A673 (cell line): ENCODE measurements around the gene IFNL1. TPM values are rescaled to one million over a fixed set of nuclear protein-coding genes. Genes with fewer than 3 reads are reported as not detected.

Source experiments
- BruUV-seq: library from RNA; stranded (reverse); fragments of 400-500 nt; replicated peaks from 2 replicates; lab custom pipeline; 2021; lab: Mats Ljungman, UMichigan
- CTCF ChIA-PET: fragments of 300-600 bp; sonication (Branson Sonifier 250); formaldehyde crosslinking; loops from one replicate; lab custom pipeline; 2022; ENCODE audit warnings: antibody characterized with exemption; lab: Charles Lee
- POLR2A ChIA-PET: fragments of 300-600 bp; sonication (Branson Sonifier 250); formaldehyde crosslinking; loops from one replicate; lab custom pipeline; 2022; ENCODE audit warnings: antibody characterized with exemption; ENCODE audit not compliant: low non-redundant PET; lab: Charles Lee
- DNase-seq: peaks from one replicate; pipeline ENCODE4 v3.0.0-alpha.2; 2015; ENCODE audit warnings: low spot score
- H3K27ac ChIP-seq: fragments of 200-600 bp; sonication (generic); 2 replicates; pipeline ENCODE4 v1.5.1; 2016; ENCODE audit warnings: mixed run types, low read depth, mild to moderate bottlenecking, mixed read lengths, antibody characterized with exemption, low read length; ENCODE audit not compliant: poor library complexity, severe bottlenecking
- H3K27me3 ChIP-seq: fragments of 200-600 bp; sonication (generic); replicated peaks from 2 replicates; pipeline ENCODE4 v1.6.1; 2017; ENCODE audit warnings: mixed run types, low read depth, mild to moderate bottlenecking, mixed read lengths, antibody characterized with exemption, low read length; ENCODE audit not compliant: insufficient read depth, poor library complexity
- H3K36me3 ChIP-seq: fragments of 200-600 bp; sonication (generic); 2 replicates; pipeline ENCODE4 v1.6.1; 2016; ENCODE audit warnings: mixed run types, mild to moderate bottlenecking, mixed read lengths, antibody characterized with exemption, low read length; ENCODE audit not compliant: insufficient read depth, poor library complexity, severe bottlenecking
- H3K4me1 ChIP-seq: fragments of 200-600 bp; sonication (generic); 2 replicates; pipeline ENCODE4 v1.6.1; 2017; ENCODE audit warnings: mixed run types, mild to moderate bottlenecking, mixed read lengths, antibody characterized with exemption, low read length; ENCODE audit not compliant: insufficient read depth, poor library complexity, severe bottlenecking
- H3K4me3 ChIP-seq: fragments of 200-600 bp; sonication (generic); 2 replicates; pipeline ENCODE4 v1.5.1; 2016; ENCODE audit warnings: low read depth, mixed run types, mild to moderate bottlenecking, mixed read lengths, low read length; ENCODE audit not compliant: poor library complexity, severe bottlenecking
- H3K9me3 ChIP-seq: fragments of 200-600 bp; sonication (generic); 2 replicates; pipeline ENCODE4 v1.6.1; 2016; ENCODE audit warnings: mixed run types, low read depth, mild to moderate bottlenecking, mixed read lengths, antibody characterized with exemption, low read length; ENCODE audit not compliant: poor library complexity, severe bottlenecking
- EZH2 ChIP-seq: fragments of 200-600 bp; sonication (generic); IDR thresholded peaks from 2 replicates; pipeline ENCODE4 v1.6.1; 2017; ENCODE audit warnings: borderline replicate concordance, low read depth, mild to moderate bottlenecking, mixed read lengths, antibody characterized with exemption, low read length; ENCODE audit not compliant: poor library complexity, severe bottlenecking
- intact Hi-C: fragments of 100-400 bp; cut with micrococcal nuclease; formaldehyde crosslinking; loops from one replicate; pipeline ENCODE4 v1.10.0; 2022; ENCODE audit not compliant: unreplicated experiment
- total RNA-seq: library from RNA; stranded (reverse); gene quantifications from 2 replicates; pipeline ENCODE4 v1.2.3, GENCODE V29; 2021
- TF ChIP-seq, protein P1 (sequence below): fragments of 300-800, 200-600 bp; sonication (generic); conservative IDR thresholded peaks from 2 replicates; pipeline ENCODE4 v1.5.1; 2017; ENCODE audit warnings: low read depth, mild to moderate bottlenecking, antibody characterized with exemption, low read length, moderate library complexity, mixed read lengths

The IFNL1 gene
- total RNA-seq, 1 experiment from 2014 or later, result not detected

DNA sequence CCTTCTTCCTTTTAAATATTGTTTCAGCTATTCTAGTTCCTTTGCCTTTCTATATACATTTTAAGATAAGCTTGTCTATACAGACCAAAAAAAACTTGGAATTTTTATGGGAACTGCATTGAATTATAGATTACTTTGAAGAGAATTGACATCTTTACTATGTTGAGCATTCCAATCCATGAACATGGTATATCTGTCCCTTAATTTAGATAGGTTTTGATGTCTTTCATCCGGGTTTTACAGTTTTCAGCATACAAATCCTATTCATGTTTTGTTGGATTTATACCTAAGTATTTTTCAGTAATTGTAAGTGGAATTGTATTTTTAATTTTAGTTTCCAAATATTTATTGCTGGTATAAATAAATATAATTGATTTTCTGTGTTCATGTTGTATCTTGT, 12.2 kb upstream of the IFNL1 start:
- Histone ChIP-seq H3K27ac (no peak overlapping the region), H3K36me3 (no peaks in the 10 kb centered on the region), H3K4me1 (no peaks in the 10 kb centered on the region), H3K27me3 (peaks cover 12% of the 10 kb centered on the region), H3K9me3 (peaks cover 5% of the 10 kb centered on the region), H3K4me3 (no peak overlapping the region)
- POLR2A ChIA-PET, result no interaction called here
- intact Hi-C loops, result no loop called here
- BruUV-seq, result no TSS peak
- CTCF ChIA-PET, result no interaction called here
- no peak for TF ChIP-seq EZH2
- TF ChIP-seq, protein P1, sequence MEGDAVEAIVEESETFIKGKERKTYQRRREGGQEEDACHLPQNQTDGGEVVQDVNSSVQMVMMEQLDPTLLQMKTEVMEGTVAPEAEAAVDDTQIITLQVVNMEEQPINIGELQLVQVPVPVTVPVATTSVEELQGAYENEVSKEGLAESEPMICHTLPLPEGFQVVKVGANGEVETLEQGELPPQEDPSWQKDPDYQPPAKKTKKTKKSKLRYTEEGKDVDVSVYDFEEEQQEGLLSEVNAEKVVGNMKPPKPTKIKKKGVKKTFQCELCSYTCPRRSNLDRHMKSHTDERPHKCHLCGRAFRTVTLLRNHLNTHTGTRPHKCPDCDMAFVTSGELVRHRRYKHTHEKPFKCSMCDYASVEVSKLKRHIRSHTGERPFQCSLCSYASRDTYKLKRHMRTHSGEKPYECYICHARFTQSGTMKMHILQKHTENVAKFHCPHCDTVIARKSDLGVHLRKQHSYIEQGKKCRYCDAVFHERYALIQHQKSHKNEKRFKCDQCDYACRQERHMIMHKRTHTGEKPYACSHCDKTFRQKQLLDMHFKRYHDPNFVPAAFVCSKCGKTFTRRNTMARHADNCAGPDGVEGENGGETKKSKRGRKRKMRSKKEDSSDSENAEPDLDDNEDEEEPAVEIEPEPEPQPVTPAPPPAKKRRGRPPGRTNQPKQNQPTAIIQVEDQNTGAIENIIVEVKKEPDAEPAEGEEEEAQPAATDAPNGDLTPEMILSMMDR, result no peak
- DNase-seq, result no peak

- H3K27me3 ChIP-seq, result peaks cover 22% of the 10 kb centered on the region
- no peak overlapping the region for H3K27ac ChIP-seq
- intact Hi-C loops, result no loop called here
- no peaks in the 10 kb centered on the region for H3K36me3 ChIP-seq
- DNase-seq, result no peak
- no peaks in the 10 kb centered on the region for H3K9me3 ChIP-seq
- POLR2A ChIA-PET, result no interaction called here
- TF ChIP-seq, protein P1, result no peak
- CTCF ChIA-PET, result no interaction called here
- no TSS peak for BruUV-seq
- no peak overlapping the region for H3K4me3 ChIP-seq
- no peaks in the 10 kb centered on the region for H3K4me1 ChIP-seq
Measured at GRCh38 chr19:39293394-39293793, 2.8 kb upstream of the IFNL1 start.

DNA sequence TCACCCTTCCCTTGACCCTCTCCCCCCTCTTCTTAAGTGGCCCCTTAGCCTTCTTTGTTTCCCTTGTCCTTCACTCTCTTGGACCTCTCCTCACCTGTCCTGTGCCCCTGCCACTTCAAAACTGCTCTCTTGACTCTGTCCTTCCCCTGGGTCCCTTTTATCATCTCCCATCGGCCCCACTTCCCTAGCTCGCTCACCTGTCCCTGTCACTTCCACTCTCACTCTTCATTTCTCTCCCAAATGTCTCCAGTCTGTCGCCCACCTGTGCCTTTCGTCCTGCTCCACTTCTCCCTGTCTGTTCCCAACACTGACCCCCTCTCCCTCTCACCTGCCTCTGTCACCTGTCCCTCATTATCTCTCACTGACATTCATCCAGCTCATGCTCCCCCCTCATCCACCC, 699 bp downstream of the IFNL1 start:
- Histone ChIP-seq H3K4me3 (no peak overlapping the region), H3K36me3 (no peaks in the 10 kb centered on the region), H3K9me3 (no peaks in the 10 kb centered on the region), H3K27me3 (peaks cover 3% of the 10 kb centered on the region), H3K4me1 (no peaks in the 10 kb centered on the region), H3K27ac (no peak overlapping the region)
- intact Hi-C loops, result no loop called here
- BruUV-seq, result no TSS peak
- ChIA-PET CTCF (no interaction called here), POLR2A (interaction anchor here (0.6 kb wide), 1 partner anchor 536 kb away, joined by 3 read pairs; no protein-coding TSS in a partner anchor)
- DNase-seq, result no peak
- no peak for TF ChIP-seq EZH2
- TF ChIP-seq, protein P1, result no peak
